ENCODE results near the gene FAT2.

DNA sequence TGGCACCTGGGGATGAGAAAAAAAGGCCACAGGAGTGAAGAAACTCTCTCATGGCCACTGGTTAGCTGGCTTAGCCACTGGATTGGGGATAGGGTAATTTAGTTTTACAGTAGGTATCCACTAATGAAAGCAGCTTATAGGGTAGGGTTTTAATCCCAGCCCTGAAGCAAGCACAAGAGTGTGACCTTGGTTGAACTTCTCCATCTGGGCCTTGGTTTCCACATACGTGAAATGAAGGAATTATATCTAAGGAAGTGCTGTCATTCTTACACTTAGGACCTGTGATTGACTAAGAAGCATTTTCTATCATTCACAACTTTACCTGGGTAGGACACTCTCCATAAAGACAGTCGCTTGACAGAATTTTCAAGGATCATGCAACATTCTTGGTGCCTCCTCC lies 49.6 kb downstream of the FAT2 start:
- TF ChIP-seq CTCF (IDR thresholded peaks at IDR 0.05): no peak
- TF ChIP-seq POLR2A (IDR thresholded peaks at IDR 0.05): no peak
